ENCODE measurements around the gene UBA3. TPM values are rescaled to one million over a fixed set of nuclear protein-coding genes. Genes with fewer than 3 reads are reported as not detected.

The UBA3 gene
- total RNA-seq, 1 experiment from 2014 or later: 63.8 TPM

GRCh38 chr3:69084326-69085167 lies 4.4 kb upstream of the UBA3 start, which contains the start of gene ARL6IP5:
ARL6IP5 (plus strand) TSS chr3:69084937; CDS start chr3:69085048, 111 bp downstream.
- in situ Hi-C loops (cut with HindIII; ENCODE audit: low pct_unique_long_range_greater_than_20kb, low sequenced_read_pairs): no loop called here
- DNase-seq (ENCODE audit: low read depth, low spot score): peak; percentile 93

DNA sequence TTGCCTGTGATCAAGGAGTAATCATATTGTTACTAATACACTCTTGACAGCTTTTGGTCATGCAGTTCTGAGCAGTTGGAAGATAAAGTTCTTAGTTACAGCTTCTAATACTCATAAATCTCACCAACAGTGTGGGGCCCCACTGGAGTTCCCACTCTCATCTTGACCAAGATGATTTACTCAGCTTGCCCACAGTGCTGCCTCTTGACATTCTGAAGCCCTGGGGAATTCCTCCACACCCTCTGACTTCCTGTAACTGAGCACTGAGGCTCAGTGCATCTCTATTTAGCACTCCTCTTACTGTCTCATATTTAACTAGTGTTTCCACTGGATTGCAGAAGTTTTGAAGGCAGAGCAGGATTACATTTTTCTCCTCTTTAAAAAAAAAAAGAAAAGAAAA lies 2.6 kb upstream of the UBA3 start:
- in situ Hi-C loops (cut with HindIII; ENCODE audit: low pct_unique_long_range_greater_than_20kb, low sequenced_read_pairs): no loop called here
- peak; percentile 71 for DNase-seq (ENCODE audit: low read depth, low spot score)

GRCh38 chr3:69082361-69082760 lies 2.2 kb upstream of the UBA3 start:
- no peak for DNase-seq (ENCODE audit: low read depth, low spot score)
- in situ Hi-C loops (cut with HindIII; ENCODE audit: low pct_unique_long_range_greater_than_20kb, low sequenced_read_pairs): no loop called here

DNA sequence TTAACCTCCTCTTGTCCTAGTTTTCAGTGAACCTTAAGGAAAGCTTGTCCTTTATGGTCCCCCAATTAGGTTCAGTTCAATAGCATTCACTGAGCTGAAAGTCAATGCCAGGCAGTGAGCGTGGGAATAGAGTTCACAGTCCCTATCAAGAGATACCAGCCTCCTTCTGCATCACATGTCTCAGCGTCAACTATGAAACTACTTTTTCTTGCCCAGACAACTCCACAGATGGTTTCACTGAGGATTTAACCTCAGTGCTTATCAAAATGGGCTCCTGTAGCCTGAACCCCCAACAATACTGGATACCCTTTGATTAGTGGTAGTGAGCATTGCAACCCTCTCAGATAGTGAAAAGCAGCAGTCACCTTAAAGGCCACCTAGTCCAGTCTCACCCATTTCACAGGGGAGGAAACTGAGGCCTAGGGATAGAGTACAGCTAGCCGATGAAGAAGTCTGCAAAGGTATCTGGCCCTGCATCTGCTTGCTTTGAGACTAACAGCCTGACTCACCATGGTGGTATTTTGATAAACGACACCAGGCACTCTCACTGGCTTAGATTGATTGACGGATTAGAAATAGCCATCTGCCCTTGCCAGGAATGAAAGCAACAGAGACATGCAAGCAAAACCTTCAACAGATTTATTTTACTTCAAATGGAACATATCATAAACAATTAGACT lies 1.6 kb upstream of the UBA3 start:
- in situ Hi-C loops (cut with HindIII; ENCODE audit: low pct_unique_long_range_greater_than_20kb, low sequenced_read_pairs): no loop called here

DNA sequence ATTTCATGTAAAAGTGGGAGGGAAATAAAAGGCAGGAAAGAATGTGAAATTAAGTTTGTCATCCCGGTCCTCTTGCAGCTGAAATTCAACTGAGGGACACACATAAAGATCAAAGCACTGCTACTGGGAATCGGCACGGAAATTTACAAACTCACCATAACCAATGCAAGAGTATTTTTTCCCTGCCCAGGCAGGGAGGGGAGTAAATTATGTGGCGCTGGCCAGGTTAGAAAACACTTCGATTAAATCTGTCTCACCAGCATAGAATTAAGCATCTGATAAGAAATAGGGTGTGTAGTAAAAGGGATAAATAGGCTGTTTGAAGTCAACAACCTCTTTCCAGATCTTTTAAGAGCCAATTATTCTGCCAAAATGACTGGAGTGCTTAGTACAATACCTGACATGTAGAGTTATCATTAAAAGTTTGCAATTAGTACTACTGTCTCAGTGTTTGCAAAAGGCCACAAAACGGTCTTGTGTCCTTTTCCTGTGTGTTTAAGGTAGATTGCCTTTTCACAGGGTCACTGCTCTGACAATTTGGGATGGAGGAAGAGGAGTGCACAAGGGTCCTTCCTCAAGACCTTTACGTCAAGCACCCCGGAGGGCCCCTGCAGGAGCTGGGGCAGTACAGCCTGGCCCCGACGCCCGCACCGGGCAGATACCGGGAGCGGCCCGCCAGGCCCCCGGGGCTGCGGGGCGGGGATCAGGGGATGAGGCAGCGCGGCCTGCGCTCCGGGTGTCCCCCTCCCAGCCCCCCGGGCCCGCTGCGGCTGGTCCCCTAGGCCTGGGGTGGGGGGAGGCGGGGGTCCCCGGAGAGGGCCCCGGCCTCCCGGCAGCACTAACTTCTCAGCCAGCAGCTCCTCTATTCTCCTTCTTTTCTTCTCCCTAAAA lies 651 bp downstream of the UBA3 start:
- in situ Hi-C loops (cut with HindIII; ENCODE audit: low pct_unique_long_range_greater_than_20kb, low sequenced_read_pairs): no loop called here
- no peak for DNase-seq (ENCODE audit: low read depth, low spot score)

More for the DNA sequence above, 1.6 kb upstream of the UBA3 start:
- no peak for DNase-seq (ENCODE audit: low read depth, low spot score)

- in situ Hi-C loops (cut with HindIII; ENCODE audit: low pct_unique_long_range_greater_than_20kb, low sequenced_read_pairs): no loop called here
- DNase-seq (ENCODE audit: low read depth, low spot score): no peak
These were observed 7.2 kb downstream of the UBA3 start for GRCh38 chr3:69072928-69073327.

GRCh38 chr3:69066121-69066520 lies 14.0 kb downstream of the UBA3 start:
- in situ Hi-C loops (cut with HindIII; ENCODE audit: low pct_unique_long_range_greater_than_20kb, low sequenced_read_pairs): no loop called here
- DNase-seq (ENCODE audit: low read depth, low spot score): no peak

GRCh38 chr3:69065318-69065964 lies 14.7 kb downstream of the UBA3 start:
- DNase-seq (ENCODE audit: low read depth, low spot score): no peak
- in situ Hi-C loops (cut with HindIII; ENCODE audit: low pct_unique_long_range_greater_than_20kb, low sequenced_read_pairs): no loop called here

- in situ Hi-C loops (cut with HindIII; ENCODE audit: low pct_unique_long_range_greater_than_20kb, low sequenced_read_pairs): no loop called here
These were observed 16.5 kb downstream of the UBA3 start for GRCh38 chr3:69063636-69064035.

DNA sequence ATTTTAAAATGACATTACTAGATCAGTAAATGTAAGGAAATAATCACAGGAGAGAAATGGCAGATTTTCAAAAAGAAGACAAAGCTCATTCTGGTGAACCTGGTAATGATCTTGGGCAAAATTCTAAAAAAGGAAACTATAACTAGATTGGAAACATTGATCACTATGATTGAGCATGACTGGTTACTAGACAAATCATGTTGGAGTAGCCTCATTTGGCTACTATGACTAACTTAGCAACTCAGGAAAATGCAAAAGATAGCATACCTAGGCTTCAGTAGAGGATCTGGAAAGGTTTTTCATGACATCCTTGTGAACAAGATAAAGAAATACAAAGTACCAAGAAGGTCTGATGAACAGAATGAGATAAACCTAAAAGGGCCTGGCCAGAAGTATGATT lies 20.5 kb downstream of the UBA3 start:
- in situ Hi-C loops (cut with HindIII; ENCODE audit: low pct_unique_long_range_greater_than_20kb, low sequenced_read_pairs): no loop called here
- DNase-seq (ENCODE audit: low read depth, low spot score): no peak

More at GRCh38 chr3:69063636-69064035, 16.5 kb downstream of the UBA3 start:
- DNase-seq (ENCODE audit: low read depth, low spot score): no peak

GRCh38 chr3:69058947-69059224 lies 21.3 kb downstream of the UBA3 start:
- no peak for DNase-seq (ENCODE audit: low read depth, low spot score)
- in situ Hi-C loops (cut with HindIII; ENCODE audit: low pct_unique_long_range_greater_than_20kb, low sequenced_read_pairs): no loop called here

GRCh38 chr3:69058180-69058946 lies 21.8 kb downstream of the UBA3 start:
- DNase-seq (ENCODE audit: low read depth, low spot score): no peak
- in situ Hi-C loops (cut with HindIII; ENCODE audit: low pct_unique_long_range_greater_than_20kb, low sequenced_read_pairs): no loop called here

DNA sequence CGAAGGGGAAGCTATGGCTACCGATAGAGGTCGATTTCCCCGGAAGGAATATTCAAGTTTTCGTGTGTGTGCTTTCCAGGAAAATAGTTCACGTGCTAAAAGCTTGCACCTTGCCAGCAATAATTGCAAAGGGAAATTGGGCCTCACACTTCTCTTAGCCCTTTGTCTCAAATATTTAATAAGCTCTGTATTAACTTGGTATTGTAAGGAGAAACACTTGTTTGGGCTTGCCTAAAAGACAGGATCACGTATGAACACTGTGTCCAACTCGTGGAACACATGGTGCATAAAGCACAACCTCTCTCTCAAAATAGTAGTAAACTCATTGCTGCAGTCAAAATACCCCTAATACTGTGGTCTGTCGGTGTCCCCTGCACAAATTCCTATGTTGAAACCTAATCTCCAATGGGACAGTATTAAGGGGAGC lies 27.7 kb downstream of the UBA3 start:
- DNase-seq (ENCODE audit: low read depth, low spot score): no peak
- in situ Hi-C loops (cut with HindIII; ENCODE audit: low pct_unique_long_range_greater_than_20kb, low sequenced_read_pairs): no loop called here

DNA sequence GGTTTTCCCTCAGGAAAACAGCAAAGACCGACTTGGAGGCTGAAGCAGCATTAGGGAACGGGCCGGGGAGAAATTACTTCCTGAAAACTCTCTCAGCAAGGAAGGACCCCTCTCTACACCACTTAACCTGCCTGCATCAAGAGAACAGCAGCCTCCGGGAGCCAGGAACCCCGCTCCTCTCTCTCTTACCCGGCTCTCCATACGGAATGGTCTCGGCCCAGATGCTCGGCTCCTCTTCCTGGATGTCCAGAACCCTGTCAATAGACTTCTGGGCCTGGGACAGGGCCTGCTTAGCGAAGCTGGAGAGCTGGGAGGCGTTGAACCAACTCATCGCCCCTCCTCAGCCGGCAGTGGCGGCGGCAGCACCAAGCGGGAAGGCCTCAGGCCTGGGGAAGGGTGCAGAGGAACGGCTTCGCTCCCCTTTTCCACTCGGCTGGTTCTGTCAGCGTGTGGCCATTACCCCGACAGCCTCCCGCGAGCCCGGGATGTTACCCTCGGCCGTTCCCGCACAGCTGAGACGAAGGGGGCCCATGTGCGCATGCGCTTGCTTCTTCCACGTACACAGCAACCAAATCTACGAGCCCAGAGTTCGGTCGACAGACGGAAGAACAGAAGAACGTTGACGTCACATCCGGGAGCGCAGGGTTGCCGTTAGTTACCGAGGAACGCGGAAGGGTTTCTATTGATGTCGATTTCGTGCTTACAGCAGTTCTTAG lies 28.3 kb downstream of the UBA3 start, which contains the start of gene TMF1:
TMF1 (minus strand) TSS at position 578 of the 716 bp plus-strand sequence; CDS start at position 331, 247 bp downstream.
- DNase-seq (ENCODE audit: low read depth, low spot score): peak; percentile 99
- in situ Hi-C loops (cut with HindIII; ENCODE audit: low pct_unique_long_range_greater_than_20kb, low sequenced_read_pairs): no loop called here

DNA sequence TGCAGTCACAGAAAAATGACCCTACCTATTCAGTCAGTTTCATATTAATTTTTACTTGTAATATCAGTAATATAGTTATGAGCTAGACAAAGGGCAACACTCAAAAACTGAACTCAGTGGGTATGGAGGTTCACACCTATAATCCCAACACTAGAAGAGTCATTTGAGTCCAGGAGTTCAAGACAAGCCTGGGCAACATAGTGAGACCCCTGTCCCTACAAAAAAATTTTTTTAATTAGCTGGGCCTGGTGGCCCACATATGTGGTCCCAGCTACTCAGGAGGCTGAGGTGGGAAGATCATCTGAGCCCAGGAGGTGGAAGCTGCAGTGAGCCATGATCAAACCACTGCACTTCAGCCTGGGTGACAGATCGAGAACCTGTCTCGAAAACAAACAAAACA lies 31.2 kb downstream of the UBA3 start:
- in situ Hi-C loops (cut with HindIII; ENCODE audit: low pct_unique_long_range_greater_than_20kb, low sequenced_read_pairs): no loop called here
- DNase-seq (ENCODE audit: low read depth, low spot score): no peak

- in situ Hi-C loops (cut with HindIII; ENCODE audit: low pct_unique_long_range_greater_than_20kb, low sequenced_read_pairs): no loop called here
- no peak for DNase-seq (ENCODE audit: low read depth, low spot score)
These were observed 35.6 kb downstream of the UBA3 start for GRCh38 chr3:69044608-69045007.

Data from SK-MEL-5 (cell line).